Erythroblast (primary cell): ENCODE measurements around the gene EPB41L4B.
A peak's percentile ranks its signal among the peaks of the same experiment; 100 is the strongest.
"Not testable (repeated sequence)": the region's sequence is repeated elsewhere in the genome, so short reads cannot be mapped to it uniquely, and the experiment has no call there.

Source experiments
- DNase-seq, 2 experiments: peaks; one replicate each; lab custom pipeline; 2025; lab: John Stamatoyannopoulos, UW
- GATA1 ChIP-seq: IDR thresholded peaks from 2 replicates; pipeline ENCODE4 v1.6.1; 2011; ENCODE audit warnings: low read depth, mild to moderate bottlenecking, control low read depth, low read length, moderate library complexity
- POLR2A ChIP-seq: IDR thresholded peaks from 2 replicates; pipeline ENCODE4 v1.6.1; 2011; ENCODE audit warnings: mild to moderate bottlenecking, low read length

Gene EPB41L4B

DNA sequence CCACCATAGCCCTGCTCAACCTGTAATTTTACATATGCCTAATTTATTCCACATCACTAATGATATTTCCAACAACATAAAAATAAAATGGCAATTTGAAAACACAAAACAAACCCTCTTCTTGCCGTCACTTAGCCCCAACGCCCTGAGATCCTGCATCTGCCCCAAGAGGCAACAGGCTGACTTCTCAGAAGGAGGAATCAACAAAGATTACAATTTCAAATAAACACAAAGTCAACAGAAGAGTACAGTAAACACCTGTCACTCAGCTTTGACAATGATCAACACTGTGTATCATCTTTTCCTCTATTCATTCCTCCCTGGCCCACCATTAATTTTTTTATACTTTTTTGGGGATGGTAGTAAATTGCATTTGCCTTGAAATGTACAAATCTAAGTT lies 19.8 kb downstream of the EPB41L4B start:
- DNase-seq = no peak
- TF ChIP-seq POLR2A (no peak), GATA1 (no peak)

DNA sequence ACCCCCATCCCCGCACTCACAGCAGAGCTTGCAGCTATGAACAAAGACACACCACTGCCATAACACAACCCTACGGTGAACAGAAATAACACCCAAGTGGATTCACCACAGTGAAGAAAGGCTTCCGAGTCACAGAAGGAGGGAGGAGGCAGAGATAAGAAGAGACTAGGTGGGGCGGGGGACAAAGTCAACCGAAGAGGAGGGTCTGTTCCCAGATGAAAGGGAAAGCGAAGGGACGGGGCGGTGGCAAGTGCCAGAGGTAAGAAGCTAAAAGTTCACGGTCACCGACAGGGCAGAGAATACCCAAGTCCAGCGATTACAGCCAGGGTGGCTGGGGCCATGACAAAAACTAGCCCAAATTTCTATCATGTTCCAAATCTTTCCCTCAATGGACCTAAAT lies 21.0 kb downstream of the EPB41L4B start:
- no peak for TF ChIP-seq POLR2A
- no peak for TF ChIP-seq GATA1
- no peak for DNase-seq

DNA sequence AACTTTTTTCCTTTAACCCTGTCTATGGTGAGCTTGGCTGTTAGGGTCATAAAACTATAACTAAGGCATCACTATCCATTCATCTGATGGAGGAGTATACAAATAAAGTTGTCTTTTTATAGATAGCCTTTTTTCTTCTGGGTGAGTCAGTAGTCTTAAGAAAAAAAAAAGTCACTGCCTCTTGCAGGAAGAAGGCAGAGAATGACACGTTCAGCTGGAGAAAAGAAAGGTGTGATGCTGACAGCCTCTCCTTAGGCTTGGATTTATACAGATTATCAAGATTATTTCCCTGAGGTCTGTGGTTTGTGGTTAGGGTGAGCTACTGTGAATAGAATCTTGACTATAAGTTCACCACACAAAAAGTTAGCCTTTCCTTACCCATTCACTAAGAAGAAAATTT lies 23.0 kb downstream of the EPB41L4B start:
- DNase-seq = no peak
- TF ChIP-seq POLR2A = no peak
- no peak for TF ChIP-seq GATA1

DNA sequence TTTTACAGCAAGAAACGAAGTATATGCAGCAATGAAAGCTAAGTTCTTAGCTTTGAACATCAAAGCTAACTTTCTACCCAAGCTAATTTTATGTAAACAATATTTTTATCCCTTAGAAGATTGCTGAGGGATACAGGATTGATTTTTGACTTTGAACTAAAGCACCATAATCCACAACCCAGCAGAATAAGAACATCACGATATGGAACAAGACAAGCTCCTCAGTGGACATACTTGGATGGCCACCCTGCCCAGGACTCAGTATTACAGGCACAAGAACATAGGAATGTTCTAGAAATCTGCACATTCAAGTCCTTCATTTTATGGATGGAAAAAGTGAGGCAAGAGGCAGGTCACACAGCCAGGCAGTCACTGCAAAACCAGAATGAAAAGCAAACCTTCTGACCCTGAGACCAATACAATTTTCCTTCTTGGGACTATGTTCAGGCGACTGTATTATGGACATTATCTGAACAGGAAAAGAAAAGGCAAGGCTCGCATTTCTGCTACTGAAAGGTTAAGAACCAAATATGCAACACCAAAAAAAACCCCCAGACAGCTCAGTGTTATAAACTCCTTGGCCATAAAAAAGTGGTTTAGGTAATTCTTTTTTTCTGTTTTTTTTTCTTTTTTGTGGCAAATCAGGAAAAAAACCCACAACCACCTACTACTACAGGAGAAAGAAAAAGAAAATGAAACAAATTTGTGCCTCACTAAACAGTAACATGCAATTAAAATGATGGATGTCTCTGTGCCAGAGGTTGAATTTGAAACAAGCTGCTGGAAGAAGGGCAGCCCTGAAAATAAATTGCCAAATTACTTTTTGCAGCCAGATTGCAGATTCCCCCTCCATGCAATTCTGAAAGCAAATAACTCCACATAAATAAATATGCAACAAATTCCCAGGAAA lies 25.4 kb downstream of the EPB41L4B start:
- TF ChIP-seq POLR2A (no peak), GATA1 (no peak)

DNA sequence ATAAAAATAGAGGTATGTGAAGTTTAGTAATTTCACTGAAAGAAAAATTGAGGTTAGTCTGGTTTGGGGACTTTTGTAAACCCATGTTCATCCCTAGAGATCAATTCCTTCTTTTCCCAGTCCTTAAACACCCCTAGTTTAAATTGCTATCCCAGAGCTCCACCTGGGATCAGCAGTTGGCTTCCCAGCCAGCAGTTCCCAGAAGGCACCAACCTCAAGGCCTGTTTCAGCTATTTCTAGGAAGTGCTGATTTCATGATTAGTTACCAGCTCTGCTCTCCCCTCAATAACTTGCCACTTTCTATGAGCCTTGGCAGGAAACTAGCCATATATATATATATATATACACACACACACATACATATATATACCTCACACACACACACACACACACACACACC lies 30.5 kb downstream of the EPB41L4B start:
- TF ChIP-seq POLR2A = no peak
- no peak for TF ChIP-seq GATA1

More for the DNA sequence above, 25.4 kb downstream of the EPB41L4B start:
- DNase-seq = no peak

DNA sequence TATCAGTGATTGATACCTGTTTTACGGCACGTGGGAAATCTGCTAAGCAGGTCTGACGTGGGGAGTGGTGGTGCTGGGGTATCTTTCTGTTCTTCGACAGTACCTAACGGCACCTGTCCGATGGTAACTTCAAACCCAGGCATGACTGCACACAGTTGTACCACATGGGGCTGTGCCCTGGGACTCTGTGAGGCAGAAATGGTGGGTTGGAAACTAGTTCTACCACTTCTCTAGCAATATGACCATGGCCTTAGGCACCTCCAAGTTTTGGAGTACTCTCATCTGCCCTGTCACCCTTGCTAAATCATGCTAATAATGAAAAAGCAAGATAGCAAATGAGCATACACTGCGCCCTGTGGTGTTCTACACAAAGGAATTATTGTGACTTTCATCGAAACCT lies 30.9 kb downstream of the EPB41L4B start:
- no peak for TF ChIP-seq POLR2A
- no peak for TF ChIP-seq GATA1
- DNase-seq = no peak

More for the DNA sequence above, 30.5 kb downstream of the EPB41L4B start:
- no peak for DNase-seq

DNA sequence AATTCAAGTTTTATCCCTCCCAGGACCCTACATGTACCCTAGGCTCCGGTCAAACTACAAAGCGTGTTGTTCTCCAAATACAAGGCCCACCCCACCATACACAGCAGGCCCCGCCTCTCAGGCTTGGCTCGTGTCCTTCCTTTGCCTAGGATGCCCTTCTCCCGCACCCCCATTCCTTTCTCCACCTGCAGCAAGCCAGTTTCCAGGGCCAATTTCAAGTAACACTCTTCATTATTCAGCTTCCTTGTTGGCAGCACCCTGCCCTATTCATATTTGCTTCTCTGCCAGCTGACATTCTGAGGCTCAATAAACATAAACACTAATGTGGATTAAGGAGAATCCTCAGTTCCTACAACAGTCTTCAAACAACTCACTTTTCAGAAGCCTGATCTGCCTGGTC lies 31.7 kb downstream of the EPB41L4B start:
- no peak for TF ChIP-seq GATA1
- TF ChIP-seq POLR2A = no peak
- no peak for DNase-seq

DNA sequence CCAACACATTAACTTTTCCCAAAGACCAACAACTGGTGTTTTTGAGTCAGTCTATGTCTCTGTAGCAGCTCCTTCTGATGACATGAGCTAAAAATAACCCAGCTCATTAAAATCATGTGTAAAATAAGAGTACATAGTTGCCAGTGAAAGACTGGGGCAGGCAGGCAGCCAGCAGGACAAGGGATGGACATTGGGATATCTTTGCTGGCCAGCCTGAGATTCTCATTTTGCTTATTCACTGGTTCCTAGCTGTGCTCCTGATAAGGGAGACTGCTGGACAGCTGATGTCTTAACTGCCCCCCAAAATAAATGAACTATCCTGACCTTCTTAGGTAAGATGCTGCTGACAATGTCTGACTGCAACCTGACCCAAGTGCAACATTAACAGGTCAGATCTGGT lies 33.9 kb downstream of the EPB41L4B start:
- DNase-seq = peak; percentile 56 to 77
- TF ChIP-seq POLR2A = no peak
- no peak for TF ChIP-seq GATA1

DNA sequence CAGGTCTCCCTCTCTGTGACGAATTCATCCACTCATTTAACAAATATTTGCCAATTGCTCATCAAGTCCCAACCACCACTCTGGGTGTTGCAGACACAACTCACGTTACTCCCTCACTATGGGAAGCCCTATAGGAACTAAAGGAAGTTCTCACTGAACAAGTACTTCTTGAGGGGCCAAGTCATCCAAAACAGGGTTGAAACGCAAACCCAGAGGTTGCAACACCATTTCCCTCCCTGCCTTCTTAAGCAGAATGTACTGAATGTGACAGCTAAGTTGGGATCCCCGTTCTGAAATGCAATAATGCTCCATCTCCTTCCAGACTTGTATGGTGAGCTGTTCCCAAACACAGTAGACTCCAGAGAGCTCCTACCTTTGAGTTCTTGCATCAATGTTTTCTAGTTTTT lies 34.3 kb downstream of the EPB41L4B start:
- TF ChIP-seq GATA1 = no peak
- TF ChIP-seq POLR2A = no peak
- peak in 1 of 2 experiments; percentile 24 for DNase-seq

DNA sequence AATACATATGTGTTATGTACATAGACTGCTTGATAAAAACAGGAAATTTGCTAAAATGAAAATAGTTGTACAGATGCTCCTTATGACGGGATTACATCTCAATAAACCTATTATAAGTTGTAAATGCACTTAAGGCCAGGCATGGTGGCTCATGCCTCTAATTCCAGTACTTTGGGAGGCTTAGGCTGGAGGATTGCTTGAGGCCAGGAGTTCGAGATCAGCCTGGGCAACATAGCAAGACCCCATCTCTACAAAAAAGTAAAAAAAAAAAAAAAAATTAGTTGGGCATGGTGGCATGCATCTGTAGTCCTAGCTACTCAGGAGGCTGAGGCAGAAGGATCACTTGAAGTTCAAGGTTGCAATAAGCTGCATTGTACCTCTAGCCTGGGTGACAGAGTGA lies 37.2 kb downstream of the EPB41L4B start:
- DNase-seq = not testable (repeated sequence)

DNA sequence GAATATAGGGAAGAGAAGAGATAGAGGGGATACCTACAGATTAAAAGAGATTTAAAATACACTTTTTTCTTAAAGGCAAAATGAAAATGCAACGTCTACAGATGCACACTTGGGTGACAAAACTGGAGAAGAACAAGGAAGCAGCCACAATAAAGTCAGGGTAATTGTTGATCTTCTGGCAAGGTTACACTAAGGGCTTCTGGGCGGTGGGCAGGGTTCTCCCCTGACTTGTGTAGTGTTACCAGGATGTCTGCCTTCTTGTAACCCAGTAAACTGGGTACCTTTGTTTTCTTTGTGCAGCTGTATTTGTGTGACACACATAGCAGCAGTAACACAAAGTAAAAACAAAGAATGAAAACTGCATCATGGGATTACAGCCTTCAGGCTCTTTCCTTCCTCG lies 37.8 kb downstream of the EPB41L4B start:
- TF ChIP-seq GATA1 = no peak
- no peak for TF ChIP-seq POLR2A
- no peak for DNase-seq

DNA sequence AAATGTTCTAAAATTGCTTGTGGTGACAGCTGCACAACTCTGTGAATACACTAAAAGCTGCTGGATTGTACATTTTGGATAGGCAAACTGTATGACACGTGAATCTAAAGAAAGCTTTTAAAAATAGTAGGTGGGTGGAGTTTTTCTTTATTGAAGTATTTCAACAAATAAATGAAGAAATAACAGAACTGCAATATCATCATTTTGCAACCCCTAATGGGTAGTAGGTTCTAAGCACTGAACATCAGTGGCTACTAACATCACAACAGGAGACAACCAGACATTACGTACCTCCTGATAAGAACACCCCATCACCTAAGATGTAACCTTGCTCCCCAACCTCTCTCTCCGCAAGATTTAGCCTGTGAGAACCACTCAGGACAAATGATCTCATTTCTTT lies 38.6 kb downstream of the EPB41L4B start:
- no peak for DNase-seq
- no peak for TF ChIP-seq POLR2A
- TF ChIP-seq GATA1 = no peak

DNA sequence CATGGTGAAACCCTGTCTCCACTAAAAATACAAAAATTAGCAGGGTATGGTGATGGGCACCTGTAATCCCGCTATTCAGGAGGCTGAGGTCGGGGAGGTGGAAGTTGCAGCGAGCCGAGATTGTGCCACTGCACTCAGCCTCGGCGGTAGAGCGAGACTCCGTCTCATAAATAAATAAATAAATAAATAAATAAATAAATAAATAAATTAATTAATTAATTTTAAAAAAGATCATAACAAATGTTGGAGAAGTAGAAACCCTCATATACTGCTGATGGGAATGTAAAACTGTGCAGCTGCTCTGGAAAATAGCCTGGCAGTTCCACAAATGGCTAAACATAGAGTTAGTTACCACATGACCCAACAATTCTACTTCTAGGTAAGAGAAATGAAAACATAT lies 39.3 kb downstream of the EPB41L4B start:
- no peak for DNase-seq
- TF ChIP-seq POLR2A (no peak), GATA1 (no peak)

DNA sequence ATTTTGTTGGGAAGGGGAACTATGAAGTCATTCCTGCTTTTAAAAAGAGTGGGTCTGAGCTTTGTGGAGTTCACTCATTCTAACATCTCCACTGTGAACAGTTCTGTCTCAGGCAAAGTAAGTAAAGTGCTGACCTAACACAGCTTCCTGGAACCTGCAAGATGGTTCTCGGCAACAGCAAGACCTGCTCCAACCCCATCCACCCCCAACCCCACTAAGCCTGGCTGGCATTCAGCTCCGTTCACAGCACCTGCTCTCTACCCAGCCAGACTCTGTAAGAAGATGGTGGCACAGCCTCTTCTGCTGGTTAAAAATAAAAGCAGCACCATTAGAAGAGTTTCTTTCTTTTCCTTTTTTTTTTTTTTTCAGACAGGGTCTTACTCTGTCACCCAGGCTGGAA lies 42.0 kb downstream of the EPB41L4B start:
- no peak for TF ChIP-seq GATA1
- TF ChIP-seq POLR2A = no peak

DNA sequence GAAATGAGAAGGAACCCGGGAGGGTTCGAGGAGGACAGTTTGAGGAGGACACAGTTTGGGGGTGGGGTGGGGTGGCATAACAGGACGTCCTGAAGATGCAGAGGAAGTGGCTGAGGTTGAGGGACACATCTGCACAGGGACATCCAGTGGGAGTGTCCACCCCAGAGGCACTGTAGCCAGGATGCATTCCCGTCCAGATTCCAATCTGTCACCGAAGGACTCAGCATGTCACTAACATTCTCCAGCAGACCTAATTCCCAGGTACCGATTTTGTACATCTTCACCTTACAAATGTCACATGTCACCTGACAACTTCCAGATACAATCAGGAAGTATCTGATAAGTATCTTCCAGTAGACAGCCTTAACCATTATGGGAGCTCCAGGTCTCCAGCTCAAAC lies 42.6 kb downstream of the EPB41L4B start:
- DNase-seq = no peak
- no peak for TF ChIP-seq GATA1
- no peak for TF ChIP-seq POLR2A

More for the DNA sequence above, 42.0 kb downstream of the EPB41L4B start:
- DNase-seq = no peak
